ENCODE measurements around the gene ZBTB42.

DNA sequence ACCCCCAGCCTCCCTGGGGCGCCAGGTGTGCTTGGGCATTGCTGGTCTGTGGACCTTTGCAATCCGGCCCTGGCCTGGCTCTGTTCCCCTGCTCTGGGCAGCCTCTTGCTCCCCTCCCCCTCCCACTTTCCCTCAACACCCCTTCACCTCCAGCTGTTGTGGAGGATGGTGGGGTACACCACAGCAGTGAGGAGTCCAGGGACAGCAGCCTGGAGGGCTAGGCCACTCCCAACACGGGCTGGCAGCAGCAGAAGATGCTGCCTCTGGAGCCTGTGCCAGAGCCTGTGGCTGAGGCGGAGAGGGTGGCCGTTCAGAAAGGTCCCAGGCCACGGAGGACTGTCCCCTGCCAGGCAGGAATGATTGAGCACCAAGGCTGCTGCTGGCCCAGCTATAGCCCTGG lies 7.6 kb downstream of the ZBTB42 start:
- TF ChIP-seq MAX (IDR thresholded peaks at IDR 0.05) (no peak), POLR2AphosphoS5 (IDR thresholded peaks at IDR 0.05; ENCODE audit: low read depth, low read length) (no peak)

Data from HepG2 (cell line).